ENCODE data around the gene NECAB3. TPM values are rescaled to one million over a fixed set of nuclear protein-coding genes. Genes with fewer than 3 reads are reported as not detected.
"Not testable (repeated sequence)": the region's sequence is repeated elsewhere in the genome, so short reads cannot be mapped to it uniquely, and the experiment has no call there.

NECAB3 gene
- total RNA-seq, 2 donors from 2014 or later, result 25.5 to 36.6 TPM

- no peak for DNase-seq (ENCODE audit: low spot score)
- intact Hi-C loops (cut with DNase I), result loop anchor here in 1 of 2 donors (1.0 to 10.0 kb wide), 2 partner anchors 33 to 630 kb away; no protein-coding TSS in a partner anchor
These were observed 29.7 kb downstream of the NECAB3 start for GRCh38 chr20:33644313-33645071.

DNA sequence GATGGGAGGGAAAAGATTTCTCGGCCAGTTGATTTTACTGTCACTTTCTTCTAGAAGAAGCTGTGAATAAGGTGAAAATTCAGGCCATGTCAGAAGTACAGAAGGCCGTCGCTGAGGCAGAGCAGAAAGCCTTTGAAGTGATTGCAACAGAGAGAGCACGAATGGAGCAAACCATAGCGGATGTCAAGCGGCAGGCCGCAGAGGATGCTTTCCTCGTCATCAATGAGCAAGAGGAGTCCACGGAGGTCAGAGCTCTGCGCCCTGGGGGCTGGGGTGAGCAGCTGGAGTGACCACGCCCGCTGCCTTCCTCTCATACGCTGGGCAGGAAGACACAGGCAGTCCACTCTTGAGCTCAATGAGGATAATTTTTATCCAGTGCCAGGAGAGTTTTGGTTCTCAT is 33.9 kb downstream of the NECAB3 start:
- no peak for DNase-seq (ENCODE audit: low spot score)
- intact Hi-C loops (cut with DNase I), result loop anchor here in 1 of 2 donors (10.0 kb wide), 1 partner anchor 625 kb away; no protein-coding TSS in a partner anchor

DNA sequence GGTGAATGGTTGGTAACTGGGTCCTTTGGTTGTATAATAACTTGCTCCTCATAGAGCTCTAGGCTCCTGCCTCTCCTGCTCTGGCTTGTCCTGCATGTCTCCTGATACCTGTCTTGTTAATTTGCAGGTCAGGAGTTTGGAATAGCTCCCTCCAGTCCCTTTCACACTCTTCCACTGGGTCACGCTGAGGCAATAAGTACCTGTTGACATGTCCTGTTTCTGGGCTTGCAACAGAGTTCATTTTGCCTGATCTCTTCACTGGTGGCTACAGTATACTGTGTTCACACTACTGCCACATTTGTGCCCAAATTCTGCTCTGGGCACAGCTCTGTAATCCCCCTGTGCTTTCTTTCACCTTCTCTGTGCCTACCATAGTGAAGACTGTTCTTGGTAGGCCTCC is 37.5 kb downstream of the NECAB3 start:
- intact Hi-C loops (cut with DNase I), result no loop called here
- no peak for DNase-seq (ENCODE audit: low spot score)

DNA sequence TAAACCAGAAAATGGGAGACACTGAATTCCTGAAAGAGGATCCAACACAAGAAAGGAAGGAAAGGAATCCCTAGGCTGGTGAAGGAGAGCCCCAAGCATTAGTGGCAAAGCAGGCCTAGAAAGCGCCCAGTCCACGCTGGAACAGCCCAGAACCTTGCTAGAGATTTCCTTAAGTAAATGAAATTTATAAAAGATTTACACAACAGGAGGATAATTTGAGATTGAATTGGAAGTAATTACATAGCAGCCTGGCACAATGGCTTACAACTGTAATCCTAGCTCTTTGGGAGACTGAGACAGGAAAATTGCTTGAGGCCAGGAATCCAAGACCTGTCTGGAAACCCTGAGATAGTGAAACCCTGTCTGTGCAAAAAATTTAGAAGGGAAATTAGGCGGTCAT is 38.9 kb downstream of the NECAB3 start:
- no peak for DNase-seq (ENCODE audit: low spot score)
- intact Hi-C loops (cut with DNase I), result no loop called here

- intact Hi-C loops (cut with DNase I); DNase-seq (ENCODE audit: low spot score): not testable (repeated sequence)
These were observed 42.3 kb downstream of the NECAB3 start for GRCh38 chr20:33631910-33632309.

GRCh38 chr20:33630507-33630906 is 43.7 kb downstream of the NECAB3 start:
- intact Hi-C loops (cut with DNase I), result no loop called here
- no peak for DNase-seq (ENCODE audit: low spot score)

DNA sequence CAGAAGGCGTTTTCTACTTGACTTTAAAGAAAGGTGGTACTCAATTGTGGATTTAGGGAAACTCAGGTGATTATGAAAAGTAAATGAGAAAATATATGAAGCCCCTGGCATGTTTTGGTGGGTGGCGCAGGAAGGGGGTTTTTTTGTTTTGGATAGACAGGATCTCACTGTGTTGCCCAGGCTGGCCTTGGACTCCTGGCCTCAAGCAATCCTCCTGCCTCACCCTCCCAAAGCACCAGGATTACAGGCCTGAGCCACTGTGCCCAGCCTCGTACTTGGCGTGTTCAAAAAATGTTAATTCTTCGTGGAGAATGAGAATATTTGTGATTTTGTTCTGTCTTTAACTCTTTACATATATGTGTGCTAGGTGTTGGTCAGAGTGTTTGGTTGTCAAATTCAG is 44.2 kb downstream of the NECAB3 start:
- intact Hi-C loops (cut with DNase I), result no loop called here
- DNase-seq (ENCODE audit: low spot score), result no peak

- intact Hi-C loops (cut with DNase I), result no loop called here
- no peak for DNase-seq (ENCODE audit: low spot score)
These were observed 44.7 kb downstream of the NECAB3 start for GRCh38 chr20:33629533-33629932.

GRCh38 chr20:33627577-33628216 is 46.5 kb downstream of the NECAB3 start:
- intact Hi-C loops (cut with DNase I), result no loop called here
- no peak for DNase-seq (ENCODE audit: low spot score)

GRCh38 chr20:33626190-33626589 is 48.0 kb downstream of the NECAB3 start:
- DNase-seq (ENCODE audit: low spot score), result no peak
- intact Hi-C loops (cut with DNase I), result no loop called here

DNA sequence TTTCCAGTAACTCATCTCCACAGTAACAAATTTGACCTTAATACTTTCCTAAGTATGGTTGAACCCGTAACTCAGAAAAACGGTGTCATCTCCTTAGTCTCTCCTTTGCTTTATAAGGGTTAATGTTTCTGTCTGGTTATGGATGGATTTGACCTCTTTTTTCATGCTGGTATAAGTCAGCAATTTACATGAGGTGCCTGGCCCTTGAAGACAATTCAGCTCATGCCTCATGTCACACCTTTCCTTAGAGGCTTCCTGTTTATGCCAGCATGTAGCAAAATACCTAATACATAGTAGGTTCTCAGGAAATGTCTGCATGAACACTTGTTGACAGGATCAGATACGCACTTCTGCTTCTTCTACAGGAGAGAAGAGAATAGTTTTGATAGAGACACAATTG is 49.8 kb downstream of the NECAB3 start:
- DNase-seq (ENCODE audit: low spot score), result no peak
- intact Hi-C loops (cut with DNase I), result no loop called here

DNA sequence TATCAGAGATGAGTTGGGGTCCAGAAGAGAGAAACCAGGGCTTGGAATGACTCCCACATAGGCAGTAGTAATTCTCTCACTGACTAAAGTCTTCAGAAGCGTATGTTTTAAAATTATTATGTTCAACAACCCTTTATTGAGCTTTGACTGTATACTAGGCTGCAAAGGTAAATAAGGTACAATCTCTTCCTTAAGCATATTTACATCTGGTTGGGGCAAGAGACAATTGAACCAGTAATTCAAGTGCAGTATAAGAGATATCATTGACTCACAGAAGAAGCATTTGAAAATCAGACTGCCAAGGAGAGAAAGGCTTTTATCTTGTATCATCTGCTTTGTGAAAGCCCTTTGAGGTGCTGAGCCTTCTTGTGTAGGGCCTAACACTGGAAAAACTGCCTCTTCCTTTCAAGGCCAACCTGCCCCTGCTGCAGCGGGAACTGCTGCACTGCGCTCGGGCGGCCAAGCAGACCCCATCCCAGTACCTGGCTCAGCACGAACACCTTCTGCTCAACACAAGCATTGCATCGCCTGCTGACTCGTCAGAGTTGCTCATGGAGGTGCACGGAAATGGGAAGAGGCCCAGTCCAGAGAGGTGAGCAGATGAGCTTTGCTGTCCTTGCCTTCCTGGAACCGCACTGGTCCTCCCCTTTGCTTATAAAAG is 51.4 kb downstream of the NECAB3 start:
- intact Hi-C loops (cut with DNase I), result no loop called here
- DNase-seq (ENCODE audit: low spot score), result no peak

GRCh38 chr20:33621717-33622400 is 52.4 kb downstream of the NECAB3 start:
- no peak for DNase-seq (ENCODE audit: low spot score)
- intact Hi-C loops (cut with DNase I), result no loop called here

DNA sequence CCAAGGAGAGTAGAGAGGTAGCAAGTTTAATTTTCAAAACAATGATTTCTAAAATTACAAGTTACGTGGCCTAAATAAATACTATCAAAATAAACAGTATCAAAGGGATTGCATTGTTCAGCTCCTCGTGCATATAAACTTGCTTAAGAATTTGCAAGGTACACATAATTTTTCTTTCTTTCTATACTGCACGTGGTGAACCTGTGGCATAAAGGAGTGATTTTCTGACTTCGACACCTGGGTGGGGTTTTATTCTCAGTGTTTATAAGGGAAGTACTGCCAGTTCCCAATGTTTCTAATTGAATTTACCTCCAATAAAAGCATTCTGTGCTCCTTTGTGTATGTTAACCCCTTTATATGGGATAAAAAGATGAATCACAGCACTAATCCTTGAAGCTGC is 62.2 kb downstream of the NECAB3 start:
- DNase-seq (ENCODE audit: low spot score), result no peak
- intact Hi-C loops (cut with DNase I), result no loop called here

DNA sequence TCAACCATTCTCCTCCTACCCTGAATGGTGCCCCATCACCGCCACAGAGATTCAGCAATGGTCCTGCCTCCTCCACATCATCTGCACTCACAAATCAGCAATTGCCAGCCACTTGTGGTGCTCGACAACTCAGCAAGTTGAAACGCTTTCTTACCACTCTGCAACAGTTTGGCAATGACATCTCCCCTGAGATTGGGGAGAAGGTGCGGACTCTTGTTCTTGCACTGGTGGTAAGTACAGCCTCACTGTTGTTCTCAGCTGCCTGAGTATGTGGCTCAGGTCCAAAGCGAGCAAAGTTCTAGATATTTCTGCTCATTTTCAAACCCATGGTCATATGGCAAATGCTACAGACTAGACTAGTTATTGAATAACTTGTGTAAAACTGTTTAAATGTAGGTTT is 63.1 kb downstream of the NECAB3 start:
- DNase-seq (ENCODE audit: low spot score), result no peak
- intact Hi-C loops (cut with DNase I), result loop anchor here in 1 of 2 donors (1.0 kb wide), 1 partner anchor 34 kb away; no protein-coding TSS in a partner anchor

GRCh38 chr20:33609504-33609903 is 64.7 kb downstream of the NECAB3 start:
- no peak for DNase-seq (ENCODE audit: low spot score)
- intact Hi-C loops (cut with DNase I), result loop anchor here in 1 of 2 donors (5.0 kb wide), 1 partner anchor 343 kb away; no protein-coding TSS in a partner anchor
